Smooth muscle cell (in vitro differentiated cells): Measurements from ENCODE around the gene PGS1. TPM values are rescaled to one million over a fixed set of nuclear protein-coding genes. Genes with fewer than 3 reads are reported as not detected.

Experiments
- DNase-seq: peaks from one replicate; lab custom pipeline; 2025; ENCODE audit not compliant: unreplicated experiment; lab: John Stamatoyannopoulos, UW
- H2AFZ ChIP-seq: fragments of 200-600 bp; sonication (generic); 2 replicates; pipeline ENCODE4 v1.6.0; 2016; ENCODE audit warnings: antibody characterized with exemption, low read depth, mild to moderate bottlenecking
- H3F3A ChIP-seq: fragments of 200-600 bp; sonication (generic); 2 replicates; pipeline ENCODE4 v1.6.0; 2017; ENCODE audit warnings: antibody characterized with exemption, low read depth
- H3K27ac ChIP-seq: fragments of 200-600 bp; sonication (generic); 2 replicates; pipeline ENCODE4 v1.5.1; 2016; ENCODE audit warnings: low read depth, mild to moderate bottlenecking
- H3K27me3 ChIP-seq: fragments of 200-600 bp; sonication (generic); 2 replicates; pipeline ENCODE4 v1.6.1; 2016; ENCODE audit warnings: low read depth, mild to moderate bottlenecking
- H3K36me3 ChIP-seq: fragments of 200-600 bp; sonication (generic); 2 replicates; pipeline ENCODE4 v1.5.1; 2016; ENCODE audit warnings: low read depth
- H3K4me1 ChIP-seq: fragments of 200-600 bp; sonication (generic); 2 replicates; pipeline ENCODE4 v1.5.1; 2016; ENCODE audit warnings: low read depth
- H3K4me2 ChIP-seq: fragments of 200-600 bp; sonication (generic); 2 replicates; pipeline ENCODE4 v1.6.0; 2016; ENCODE audit warnings: mild to moderate bottlenecking
- H3K4me3 ChIP-seq: fragments of 200-600 bp; sonication (generic); 2 replicates; pipeline ENCODE4 v1.5.1; 2016; ENCODE audit warnings: mild to moderate bottlenecking
- H3K79me2 ChIP-seq: fragments of 200-600 bp; sonication (generic); 2 replicates; pipeline ENCODE4 v1.6.0; 2016; ENCODE audit warnings: low read depth, mild to moderate bottlenecking
- H3K9ac ChIP-seq: fragments of 200-600 bp; sonication (generic); 2 replicates; pipeline ENCODE4 v1.6.0; 2016; ENCODE audit warnings: low read depth
- H3K9me3 ChIP-seq: fragments of 200-600 bp; sonication (generic); replicated peaks from 2 replicates; pipeline ENCODE4 v1.5.1; 2016; ENCODE audit warnings: low read depth
- H4K20me1 ChIP-seq: fragments of 200-600 bp; sonication (generic); 2 replicates; pipeline ENCODE4 v1.6.0; 2016; ENCODE audit warnings: low read depth
- CTCF ChIP-seq: fragments of 200-600 bp; sonication (generic); IDR thresholded peaks from 2 replicates; pipeline ENCODE4 v1.5.1; 2017; ENCODE audit warnings: borderline replicate concordance, mild to moderate bottlenecking, antibody characterized with exemption; ENCODE audit not compliant: insufficient read depth, poor library complexity, severe bottlenecking
- WGBS: methylation state at CpG from one replicate; pipeline ENCODE4 v1.1.7; 2016; ENCODE audit warnings: low lambda C conversion rate; 5-methylcytosine and 5-hydroxymethylcytosine counted together
- polyA plus RNA-seq: library from polyadenylated mRNA; unstranded; fragments of >200 nt; fragmentation: Nextera tagmentation; extraction: Ambion mirVana; gene quantifications from 2 replicates; pipeline ENCODE4 v1.2.1, GENCODE V29; 2016
- total RNA-seq: library from RNA; depleted of rRNA; stranded (reverse); fragments of >200 nt; gene quantifications from 2 replicates; pipeline ENCODE4 v1.2.3, GENCODE V29; 2014

PGS1 gene
- total and polyA plus RNA-seq, 2 experiments from 2014 or later = 22.6 to 29.9 TPM

- Histone ChIP-seq H3K9me3 (no peaks in the 10 kb centered on the region), H3K4me2 (peak overlapping the region; percentile 58), H3K36me3 (no peaks in the 10 kb centered on the region), H3K27me3 (no peaks in the 10 kb centered on the region), H3K9ac (no peak overlapping the region), H3K4me1 (peaks cover 13% of the 10 kb centered on the region), H4K20me1 (peaks cover 7% of the 10 kb centered on the region), H3K4me3 (no peak overlapping the region), H3K27ac (peak overlapping the region; percentile 78), H3F3A (peaks cover 21% of the 10 kb centered on the region), H2AFZ (no peak overlapping the region), H3K79me2 (peaks cover 42% of the 10 kb centered on the region)
- no peak for DNase-seq
- TF ChIP-seq CTCF = no peak
- 38% methylated on average over 15 of the region's 15 CpGs for WGBS
Measured at GRCh38 chr17:78416791-78417530, 38.5 kb downstream of the PGS1 start.

- no peaks in the 10 kb centered on the region for H3K27me3 ChIP-seq
- H3F3A ChIP-seq = peaks cover 19% of the 10 kb centered on the region
- peaks cover 13% of the 10 kb centered on the region for H3K4me1 ChIP-seq
- no peaks in the 10 kb centered on the region for H3K9me3 ChIP-seq
- WGBS = 100% methylated on average over 13 of the region's 13 CpGs
- peaks cover 39% of the 10 kb centered on the region for H3K79me2 ChIP-seq
- peak overlapping the region; percentile 78 for H3K27ac ChIP-seq
- no peak for TF ChIP-seq CTCF
- H3K36me3 ChIP-seq = no peaks in the 10 kb centered on the region
- H3K9ac ChIP-seq = no peak overlapping the region
- no peak for DNase-seq
- no peak overlapping the region for H3K4me3 ChIP-seq
- peaks cover 9% of the 10 kb centered on the region for H4K20me1 ChIP-seq
- no peak overlapping the region for H3K4me2 ChIP-seq
- H2AFZ ChIP-seq = no peak overlapping the region
Measured at GRCh38 chr17:78417531-78417909, 39.1 kb downstream of the PGS1 start.

- Histone ChIP-seq H3K4me1 (peaks cover 13% of the 10 kb centered on the region), H3K9ac (no peak overlapping the region), H3K27me3 (no peaks in the 10 kb centered on the region), H3K36me3 (no peaks in the 10 kb centered on the region), H3K9me3 (no peaks in the 10 kb centered on the region), H3K79me2 (peaks cover 34% of the 10 kb centered on the region), H3K4me2 (no peak overlapping the region), H2AFZ (no peak overlapping the region), H3K4me3 (no peak overlapping the region), H4K20me1 (peaks cover 4% of the 10 kb centered on the region), H3F3A (peaks cover 12% of the 10 kb centered on the region), H3K27ac (no peak overlapping the region)
- DNase-seq = no peak
- WGBS = 87% methylated on average over 12 of the region's 12 CpGs
- TF ChIP-seq CTCF = no peak
Measured at GRCh38 chr17:78418326-78419026, 40.0 kb downstream of the PGS1 start.
